SK-N-MC (cell line): ENCODE data around the gene SH2D4B.

ENCODE experiments used
- DNase-seq: peaks from one replicate; pipeline ENCODE4 v3.0.0-alpha.2; 2011; ENCODE audit warnings: low read depth, low spot score
- H3K27ac ChIP-seq: fragments of 200-600 bp; sonication (generic); 2 replicates; pipeline ENCODE4 v1.5.1; 2016; ENCODE audit warnings: mixed run types
- H3K36me3 ChIP-seq: fragments of 200-600 bp; sonication (generic); 2 replicates; pipeline ENCODE4 v1.6.1; 2017; ENCODE audit warnings: antibody characterized with exemption, low read length, mixed read lengths; ENCODE audit not compliant: insufficient read depth
- H3K4me3 ChIP-seq: fragments of 200-600 bp; sonication (generic); 2 replicates; pipeline ENCODE4 v1.5.1; 2016
- H3K9ac ChIP-seq: fragments of 200-600 bp; sonication (generic); 2 replicates; pipeline ENCODE4 v1.8.0; 2017; ENCODE audit warnings: mixed run types, mixed read lengths; ENCODE audit not compliant: insufficient read length
- H3K9me3 ChIP-seq: fragments of 200-600 bp; sonication (generic); 2 replicates; pipeline ENCODE4 v1.6.1; 2017; ENCODE audit warnings: low read depth, mild to moderate bottlenecking, antibody characterized with exemption, low read length, moderate library complexity, mixed read lengths
- EZH2 ChIP-seq: fragments of 200-600 bp; sonication (generic); IDR thresholded peaks from one replicate; pipeline ENCODE4 v1.6.1; 2017; ENCODE audit warnings: antibody characterized with exemption
- FOXP2 ChIP-seq: optimal IDR thresholded peaks from 2 replicates; pipeline ENCODE3; 2011; ENCODE audit warnings: mild to moderate bottlenecking, moderate library complexity; ENCODE audit not compliant: insufficient read depth; ENCODE audit errors: extremely low read length, control extremely low read depth
- POLR2AphosphoS5 ChIP-seq: IDR thresholded peaks from 2 replicates; pipeline ENCODE4 v1.6.1; 2012; ENCODE audit warnings: mild to moderate bottlenecking, low read depth, low read length, borderline replicate concordance

SH2D4B gene

GRCh38 chr10:80497187-80498077 lies 40.3 kb upstream of the SH2D4B start:
- H3K36me3 ChIP-seq: no peaks in the 10 kb centered on the region; the same call in 1 of the 2 replicates
- no peak overlapping the region for H3K4me3 ChIP-seq
- no peak for DNase-seq
- no peaks in the 10 kb centered on the region for H3K9me3 ChIP-seq
- TF ChIP-seq EZH2: no peak
- no peak for TF ChIP-seq FOXP2
- TF ChIP-seq POLR2AphosphoS5: no peak
- H3K27ac ChIP-seq: no peak overlapping the region
- H3K9ac ChIP-seq: no peak overlapping the region

- no peaks in the 10 kb centered on the region for H3K9me3 ChIP-seq
- no peak for TF ChIP-seq FOXP2
- no peak for TF ChIP-seq EZH2
- TF ChIP-seq POLR2AphosphoS5: no peak
- no peak overlapping the region for H3K27ac ChIP-seq
- H3K9ac ChIP-seq: no peak overlapping the region
- no peak for DNase-seq
- H3K36me3 ChIP-seq: no peaks in the 10 kb centered on the region; the same call in 1 of the 2 replicates
- no peak overlapping the region for H3K4me3 ChIP-seq
Observed at GRCh38 chr10:80498078-80498832, 39.4 kb upstream of the SH2D4B start.

DNA sequence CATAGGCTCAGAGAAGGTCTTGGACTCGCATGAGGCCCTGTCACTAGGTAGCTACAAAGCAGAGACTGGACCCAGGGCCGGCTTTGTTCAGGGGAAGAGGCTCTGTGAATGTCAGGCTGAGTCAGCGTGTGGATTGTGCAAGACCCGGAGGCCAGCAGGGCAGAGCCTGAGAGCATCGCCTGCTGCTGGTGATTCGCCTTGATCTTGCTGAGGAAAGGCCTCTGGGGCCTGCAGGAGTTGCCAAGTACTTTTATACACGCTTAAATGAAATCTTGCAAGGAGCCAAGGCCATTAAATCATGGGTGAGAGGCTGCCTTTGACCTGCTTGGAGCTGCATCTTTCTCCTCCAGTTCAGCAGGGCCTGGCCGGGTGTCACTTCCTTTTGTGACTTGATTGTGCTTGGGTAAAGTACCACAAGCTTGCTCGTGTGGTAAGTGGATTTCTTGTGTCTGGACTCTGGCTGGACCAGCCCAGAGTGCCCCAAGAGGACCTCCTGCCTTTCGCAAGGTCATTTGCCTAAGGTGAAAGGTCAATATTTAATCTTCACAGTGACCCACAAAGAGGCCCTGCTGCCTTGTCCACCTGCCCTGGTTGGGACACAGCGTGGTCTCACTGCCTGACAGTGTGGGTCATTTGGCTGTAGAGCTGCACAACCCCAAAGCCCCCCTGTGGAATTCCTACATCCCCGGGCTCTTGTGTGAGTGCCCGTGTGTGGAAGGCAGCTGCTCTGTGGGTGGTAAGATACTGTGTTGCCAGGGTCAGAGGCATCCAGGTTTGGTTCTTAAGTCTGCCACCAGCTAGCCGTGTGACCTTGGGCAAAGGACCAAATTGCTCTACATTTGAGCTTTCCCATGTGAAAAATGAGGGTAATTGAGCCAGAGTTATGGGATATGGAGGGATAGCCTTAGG lies 38.6 kb upstream of the SH2D4B start:
- no peak overlapping the region for H3K4me3 ChIP-seq
- DNase-seq: no peak
- no peak overlapping the region for H3K9ac ChIP-seq
- no peaks in the 10 kb centered on the region; the same call in 1 of the 2 replicates for H3K36me3 ChIP-seq
- no peaks in the 10 kb centered on the region for H3K9me3 ChIP-seq
- no peak overlapping the region for H3K27ac ChIP-seq
- TF ChIP-seq POLR2AphosphoS5: no peak
- TF ChIP-seq EZH2: no peak
- TF ChIP-seq FOXP2: no peak

GRCh38 chr10:80500572-80501380 lies 36.9 kb upstream of the SH2D4B start:
- no peak for DNase-seq
- TF ChIP-seq EZH2: no peak
- Histone ChIP-seq H3K36me3 (no peaks in the 10 kb centered on the region), H3K9ac (no peak overlapping the region), H3K27ac (no peak overlapping the region), H3K4me3 (no peak overlapping the region), H3K9me3 (no peaks in the 10 kb centered on the region)

GRCh38 chr10:80501381-80501912 lies 36.3 kb upstream of the SH2D4B start:
- no peaks in the 10 kb centered on the region for H3K9me3 ChIP-seq
- no peak for DNase-seq
- H3K4me3 ChIP-seq: no peak overlapping the region
- H3K9ac ChIP-seq: no peak overlapping the region
- no peak overlapping the region for H3K27ac ChIP-seq
- H3K36me3 ChIP-seq: no peaks in the 10 kb centered on the region
- no peak for TF ChIP-seq POLR2AphosphoS5
- TF ChIP-seq EZH2: no peak
- TF ChIP-seq FOXP2: no peak

DNA sequence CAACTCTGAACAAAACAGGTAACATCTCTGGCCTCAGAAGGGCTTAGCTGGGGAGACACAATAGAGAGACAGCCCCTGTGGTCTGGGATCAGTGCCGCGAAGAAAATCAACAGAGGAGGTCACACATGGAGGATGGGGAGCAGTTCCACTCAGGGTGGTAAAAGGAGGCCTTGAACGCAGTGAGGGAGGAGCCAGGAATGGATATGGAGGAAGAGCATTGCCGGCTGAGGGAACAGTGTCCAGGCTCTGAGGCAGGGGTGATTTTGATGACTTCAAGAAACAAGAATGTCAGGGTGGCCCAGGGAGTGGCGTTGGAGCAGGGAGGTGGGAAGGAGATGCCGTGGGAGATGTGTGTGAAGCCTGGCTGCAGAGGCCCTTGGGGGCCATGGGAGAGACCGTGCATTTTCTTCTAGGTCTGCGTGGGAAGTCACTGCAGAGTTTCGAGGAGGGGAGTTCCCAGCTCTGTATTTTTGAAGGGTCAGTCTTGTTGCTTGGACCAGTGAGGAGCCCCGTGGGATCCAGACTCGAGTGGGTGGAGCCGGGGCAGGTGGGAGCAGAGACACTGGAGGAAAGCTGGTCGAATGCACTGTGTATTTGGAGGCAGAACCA lies 35.7 kb upstream of the SH2D4B start:
- DNase-seq: no peak
- no peaks in the 10 kb centered on the region for H3K36me3 ChIP-seq
- H3K4me3 ChIP-seq: no peak overlapping the region
- H3K27ac ChIP-seq: no peak overlapping the region
- no peak overlapping the region for H3K9ac ChIP-seq
- TF ChIP-seq EZH2 (no peak), FOXP2 (no peak)
- no peaks in the 10 kb centered on the region for H3K9me3 ChIP-seq
